Measurements from ENCODE around the gene GKN1. TPM values are rescaled to one million over a fixed set of nuclear protein-coding genes. Genes with fewer than 3 reads are reported as not detected.

GKN1 gene
- polyA plus RNA-seq, 1 experiment = not detected

GRCh38 chr2:68931799-68932198 is 42.6 kb upstream of the GKN1 start:
- H3K9me3 ChIP-seq (ENCODE audit: control insufficient read depth, insufficient read depth, low read length) = no peaks in the 10 kb centered on the region
- H3K4me3 ChIP-seq (ENCODE audit: low read depth, low read length) = no peak overlapping the region
- TF ChIP-seq CTCF (IDR thresholded peaks at IDR 0.05; ENCODE audit: low read depth, low read length) = no peak
- peaks cover 2% of the 10 kb centered on the region for H3K27me3 ChIP-seq (ENCODE audit: control insufficient read depth, insufficient read depth, low read length)
- ChIA-PET CTCF (interaction anchor here (1.4 to 1.8 kb wide), 2 partner anchors 11 to 180 kb away, joined by 3 to 6 read pairs; no protein-coding TSS in a partner anchor), POLR2A (no interaction called here)
- H3K27ac ChIP-seq (ENCODE audit: low read depth, low read length) = peak overlapping the region; percentile 84
- peak; percentile 50 for DNase-seq (ENCODE audit: low read depth, low spot score)

- Histone ChIP-seq H3K9me3 (ENCODE audit: control insufficient read depth, insufficient read depth, low read length) (no peaks in the 10 kb centered on the region), H3K27ac (ENCODE audit: low read depth, low read length) (peak overlapping the region; percentile 84), H3K4me3 (ENCODE audit: low read depth, low read length) (no peak overlapping the region), H3K27me3 (ENCODE audit: control insufficient read depth, insufficient read depth, low read length) (peaks cover 2% of the 10 kb centered on the region)
- TF ChIP-seq CTCF (IDR thresholded peaks at IDR 0.05; ENCODE audit: low read depth, low read length) = 0 out of 2 replicates have a peak, but pooled peaks have one; percentile 15
- CTCF ChIA-PET = interaction anchor here (0.6 to 1.8 kb wide), 2 partner anchors 10 to 181 kb away, joined by 3 to 6 read pairs; no protein-coding TSS in a partner anchor
- POLR2A ChIA-PET = no interaction called here
- no peak for DNase-seq (ENCODE audit: low read depth, low spot score)
Measured at GRCh38 chr2:68932402-68932801, 42.0 kb upstream of the GKN1 start.

- Histone ChIP-seq H3K4me3 (ENCODE audit: low read depth, low read length) (no peak overlapping the region), H3K27me3 (ENCODE audit: control insufficient read depth, insufficient read depth, low read length) (no peaks in the 10 kb centered on the region), H3K9me3 (ENCODE audit: control insufficient read depth, insufficient read depth, low read length) (no peaks in the 10 kb centered on the region), H3K27ac (ENCODE audit: low read depth, low read length) (no peak overlapping the region)
- CTCF ChIA-PET = interaction anchor here (0.8 to 4.2 kb wide), 5 partner anchors 9 to 188 kb away, joined by 3 to 21 read pairs (median 5); no protein-coding TSS in a partner anchor
- TF ChIP-seq CTCF (IDR thresholded peaks at IDR 0.05; ENCODE audit: low read depth, low read length) = no peak
- DNase-seq (ENCODE audit: low read depth, low spot score) = no peak
- POLR2A ChIA-PET = no interaction called here
Measured at GRCh38 chr2:68934021-68934420, 40.4 kb upstream of the GKN1 start.

GRCh38 chr2:68935471-68935870 is 39.0 kb upstream of the GKN1 start:
- TF ChIP-seq CTCF (IDR thresholded peaks at IDR 0.05; ENCODE audit: low read depth, low read length) = no peak
- POLR2A ChIA-PET = no interaction called here
- CTCF ChIA-PET = interaction anchor here (1.1 to 4.2 kb wide), 5 partner anchors 8 to 789 kb away, joined by 3 to 21 read pairs (median 5); no protein-coding TSS in a partner anchor

GRCh38 chr2:68936427-68936826 is 38.0 kb upstream of the GKN1 start:
- CTCF ChIA-PET = interaction anchor here (1.4 to 4.2 kb wide), 2 partner anchors 11 to 185 kb away, joined by 3 to 21 read pairs; no protein-coding TSS in a partner anchor
- POLR2A ChIA-PET = no interaction called here
- no peak overlapping the region for H3K4me3 ChIP-seq (ENCODE audit: low read depth, low read length)
- peak overlapping the region; percentile 66 for H3K27ac ChIP-seq (ENCODE audit: low read depth, low read length)
- H3K9me3 ChIP-seq (ENCODE audit: control insufficient read depth, insufficient read depth, low read length) = no peaks in the 10 kb centered on the region
- DNase-seq (ENCODE audit: low read depth, low spot score) = no peak
- no peaks in the 10 kb centered on the region for H3K27me3 ChIP-seq (ENCODE audit: control insufficient read depth, insufficient read depth, low read length)
- no peak for TF ChIP-seq CTCF (IDR thresholded peaks at IDR 0.05; ENCODE audit: low read depth, low read length)

More at GRCh38 chr2:68935471-68935870, 39.0 kb upstream of the GKN1 start:
- no peak overlapping the region for H3K4me3 ChIP-seq (ENCODE audit: low read depth, low read length)
- no peak overlapping the region for H3K27ac ChIP-seq (ENCODE audit: low read depth, low read length)
- H3K9me3 ChIP-seq (ENCODE audit: control insufficient read depth, insufficient read depth, low read length) = no peaks in the 10 kb centered on the region
- no peaks in the 10 kb centered on the region for H3K27me3 ChIP-seq (ENCODE audit: control insufficient read depth, insufficient read depth, low read length)
- no peak for DNase-seq (ENCODE audit: low read depth, low spot score)
